DOHH2 (cell line): ENCODE results near the gene STK32C.
"Not testable (repeated sequence)": the region's sequence is repeated elsewhere in the genome, so short reads cannot be mapped to it uniquely, and the experiment has no call there.

Experiments used
- H3F3A ChIP-seq: fragments of 200-600 bp; sonication (generic), shearing (Covaris generic); 2 replicates; pipeline ENCODE4 v1.6.0; 2016; ENCODE audit warnings: antibody characterized with exemption, mild to moderate bottlenecking; ENCODE audit not compliant: control insufficient read depth, insufficient read depth
- H3K27ac ChIP-seq: fragments of 200-600 bp; sonication (generic); 2 replicates; pipeline ENCODE4 v1.5.1; 2014; ENCODE audit warnings: low read depth, mild to moderate bottlenecking, low read length, moderate library complexity
- H3K27me3 ChIP-seq: fragments of 200-600 bp; sonication (generic); 2 replicates; pipeline ENCODE4 v1.6.1; 2014; ENCODE audit warnings: mild to moderate bottlenecking, low read length, mixed read lengths; ENCODE audit not compliant: control insufficient read depth
- H3K36me3 ChIP-seq: fragments of 200-600 bp; sonication (generic); 2 replicates; pipeline ENCODE4 v1.6.1; 2014; ENCODE audit warnings: mild to moderate bottlenecking, low read length, moderate library complexity, mixed read lengths; ENCODE audit not compliant: control insufficient read depth
- H3K4me1 ChIP-seq: fragments of 200-600 bp; sonication (generic); 2 replicates; pipeline ENCODE4 v1.6.1; 2014; ENCODE audit warnings: mild to moderate bottlenecking, low read length, mixed read lengths; ENCODE audit not compliant: control insufficient read depth
- H3K4me2 ChIP-seq: fragments of 200-600 bp; sonication (generic); 2 replicates; pipeline ENCODE4 v1.6.0; 2014; ENCODE audit warnings: mild to moderate bottlenecking, low read length, moderate library complexity
- H3K4me3 ChIP-seq: fragments of 200-600 bp; sonication (generic); 2 replicates; pipeline ENCODE4 v1.5.1; 2014; ENCODE audit warnings: mild to moderate bottlenecking, low read length, mixed read lengths
- H3K79me2 ChIP-seq: fragments of 200-600 bp; sonication (generic); 2 replicates; pipeline ENCODE4 v1.6.1; 2014; ENCODE audit warnings: mild to moderate bottlenecking, low read length, mixed read lengths; ENCODE audit not compliant: control insufficient read depth
- H3K9me2 ChIP-seq: fragments of 200-600 bp; sonication (generic); replicated peaks from 2 replicates; pipeline ENCODE4 v1.6.1; 2014; ENCODE audit warnings: mild to moderate bottlenecking, low read length, mixed read lengths; ENCODE audit not compliant: control insufficient read depth
- H3K9me3 ChIP-seq: fragments of 200-600 bp; sonication (generic); 2 replicates; pipeline ENCODE4 v1.6.1; 2014; ENCODE audit warnings: antibody characterized with exemption, low read length, mixed read lengths; ENCODE audit not compliant: control insufficient read depth, insufficient read depth
- H4K20me1 ChIP-seq: fragments of 200-600 bp; sonication (generic); 2 replicates; pipeline ENCODE4 v1.6.0; 2014; ENCODE audit warnings: low read depth, mild to moderate bottlenecking, antibody characterized with exemption, low read length, moderate library complexity; ENCODE audit not compliant: control insufficient read depth, insufficient read depth
- EZH2phosphoT487 ChIP-seq: fragments of 200-600 bp; sonication (generic); IDR thresholded peaks from 2 replicates; pipeline ENCODE4 v1.6.1; 2017; ENCODE audit warnings: borderline replicate concordance, mild to moderate bottlenecking, antibody characterized with exemption, low read length, moderate library complexity, mixed read lengths
- TF ChIP-seq, protein P1 (sequence below): fragments of 200-600 bp; sonication (generic); IDR thresholded peaks from one replicate; pipeline ENCODE4 v1.5.1; 2014; ENCODE audit warnings: antibody characterized with exemption, mild to moderate bottlenecking, low read depth, low read length; ENCODE audit not compliant: poor library complexity, severe bottlenecking

Gene STK32C

GRCh38 chr10:132220061-132220460 lies 87.7 kb downstream of the STK32C start:
- H3K9me3 ChIP-seq = peaks cover 3% of the 10 kb centered on the region
- H3K4me2 ChIP-seq = no peak overlapping the region
- no peaks in the 10 kb centered on the region for H3K9me2 ChIP-seq
- no peaks in the 10 kb centered on the region for H3K4me1 ChIP-seq
- no peak overlapping the region for H3K27ac ChIP-seq
- no peaks in the 10 kb centered on the region for H3K79me2 ChIP-seq
- no peaks in the 10 kb centered on the region for H3K36me3 ChIP-seq
- no peaks in the 10 kb centered on the region for H3F3A ChIP-seq
- H4K20me1 ChIP-seq = no peaks in the 10 kb centered on the region
- no peaks in the 10 kb centered on the region for H3K27me3 ChIP-seq
- TF ChIP-seq EZH2phosphoT487 = no peak
- TF ChIP-seq, protein P1, sequence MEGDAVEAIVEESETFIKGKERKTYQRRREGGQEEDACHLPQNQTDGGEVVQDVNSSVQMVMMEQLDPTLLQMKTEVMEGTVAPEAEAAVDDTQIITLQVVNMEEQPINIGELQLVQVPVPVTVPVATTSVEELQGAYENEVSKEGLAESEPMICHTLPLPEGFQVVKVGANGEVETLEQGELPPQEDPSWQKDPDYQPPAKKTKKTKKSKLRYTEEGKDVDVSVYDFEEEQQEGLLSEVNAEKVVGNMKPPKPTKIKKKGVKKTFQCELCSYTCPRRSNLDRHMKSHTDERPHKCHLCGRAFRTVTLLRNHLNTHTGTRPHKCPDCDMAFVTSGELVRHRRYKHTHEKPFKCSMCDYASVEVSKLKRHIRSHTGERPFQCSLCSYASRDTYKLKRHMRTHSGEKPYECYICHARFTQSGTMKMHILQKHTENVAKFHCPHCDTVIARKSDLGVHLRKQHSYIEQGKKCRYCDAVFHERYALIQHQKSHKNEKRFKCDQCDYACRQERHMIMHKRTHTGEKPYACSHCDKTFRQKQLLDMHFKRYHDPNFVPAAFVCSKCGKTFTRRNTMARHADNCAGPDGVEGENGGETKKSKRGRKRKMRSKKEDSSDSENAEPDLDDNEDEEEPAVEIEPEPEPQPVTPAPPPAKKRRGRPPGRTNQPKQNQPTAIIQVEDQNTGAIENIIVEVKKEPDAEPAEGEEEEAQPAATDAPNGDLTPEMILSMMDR = no peak
- H3K4me3 ChIP-seq = no peak overlapping the region

- H4K20me1 ChIP-seq = no peaks in the 10 kb centered on the region
- H3K9me3 ChIP-seq = peaks cover 3% of the 10 kb centered on the region
- H3K36me3 ChIP-seq = no peaks in the 10 kb centered on the region
- no peaks in the 10 kb centered on the region for H3K27me3 ChIP-seq
- no peak overlapping the region for H3K4me2 ChIP-seq
- H3K4me3 ChIP-seq = no peak overlapping the region
- no peak overlapping the region for H3K27ac ChIP-seq
- H3K9me2 ChIP-seq = no peaks in the 10 kb centered on the region
- no peaks in the 10 kb centered on the region for H3K4me1 ChIP-seq
- no peak for TF ChIP-seq EZH2phosphoT487
- TF ChIP-seq, protein P1 = no peak
- H3F3A ChIP-seq = no peaks in the 10 kb centered on the region
- H3K79me2 ChIP-seq = no peaks in the 10 kb centered on the region
Observed at GRCh38 chr10:132219486-132219885, 88.3 kb downstream of the STK32C start.

DNA sequence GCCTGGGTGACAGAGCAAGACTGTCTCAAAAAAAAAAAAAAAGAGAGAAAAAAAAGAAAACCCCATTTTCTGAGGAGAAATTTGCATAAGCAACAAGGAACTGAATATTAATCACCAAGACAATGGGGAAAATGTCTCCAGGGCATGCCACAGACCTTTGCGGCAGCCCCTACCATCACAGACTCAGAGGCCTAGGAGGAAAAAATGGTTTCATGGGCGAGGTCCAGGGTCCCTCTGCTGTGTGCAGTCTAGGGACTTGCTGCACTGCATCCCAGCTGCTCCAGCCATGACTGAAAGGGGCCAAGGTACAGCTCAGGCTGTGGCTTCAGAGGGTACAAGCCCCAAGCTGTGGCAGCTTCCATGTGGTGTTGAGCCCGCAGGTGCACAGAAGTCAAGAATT lies 91.3 kb downstream of the STK32C start:
- not testable (repeated sequence) for H4K20me1 ChIP-seq, H3K4me2 ChIP-seq, H3K9me3 ChIP-seq, H3K27me3 ChIP-seq, H3K27ac ChIP-seq, H3K79me2 ChIP-seq, H3K4me1 ChIP-seq, H3K36me3 ChIP-seq, H3K9me2 ChIP-seq, H3F3A ChIP-seq, H3K4me3 ChIP-seq

DNA sequence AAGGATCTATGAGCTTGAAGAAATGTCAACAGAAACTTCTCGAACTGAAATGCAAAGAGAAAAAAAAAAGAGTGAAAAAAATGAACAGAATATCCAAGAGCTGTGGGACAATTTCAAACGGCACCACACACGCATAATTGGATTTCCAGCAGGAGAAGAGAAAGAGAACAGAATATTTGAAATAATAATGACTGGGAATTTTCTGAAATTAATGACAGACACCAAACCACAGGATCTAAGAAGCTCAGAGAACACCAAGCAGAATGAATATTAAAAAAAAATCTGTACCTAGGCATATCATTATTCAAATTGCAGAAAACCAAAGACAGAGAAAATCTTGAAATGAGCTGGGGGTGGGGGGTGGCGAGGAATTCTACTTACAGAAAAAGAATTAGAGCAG lies 93.8 kb downstream of the STK32C start:
- no peaks in the 10 kb centered on the region for H3F3A ChIP-seq
- no peak overlapping the region for H3K4me3 ChIP-seq
- peaks cover 3% of the 10 kb centered on the region for H3K9me3 ChIP-seq
- H3K79me2 ChIP-seq = no peaks in the 10 kb centered on the region
- H3K36me3 ChIP-seq = no peaks in the 10 kb centered on the region
- no peak overlapping the region for H3K27ac ChIP-seq
- no peaks in the 10 kb centered on the region for H3K4me1 ChIP-seq
- TF ChIP-seq, protein P1 = no peak
- TF ChIP-seq EZH2phosphoT487 = no peak
- H4K20me1 ChIP-seq = no peaks in the 10 kb centered on the region
- no peaks in the 10 kb centered on the region for H3K27me3 ChIP-seq
- H3K4me2 ChIP-seq = no peak overlapping the region
- no peaks in the 10 kb centered on the region for H3K9me2 ChIP-seq
